ENCODE results near the gene EEF2KMT. TPM values are rescaled to one million over a fixed set of nuclear protein-coding genes. Genes with fewer than 3 reads are reported as not detected.

Gene EEF2KMT
- total RNA-seq, 6 experiments from 2014 or later = 13.7 to 20.1 (median 15.9) TPM

GRCh38 chr16:5042574-5043171 is 54.9 kb downstream of the EEF2KMT start:
- Mint-ChIP-seq H3K27ac (no peak overlapping the region), H3K27me3 (ENCODE audit: insufficient read depth) (peaks cover 9% of the 10 kb centered on the region)
- DNase-seq = peak; percentile 26

GRCh38 chr16:5041600-5042133 is 55.9 kb downstream of the EEF2KMT start:
- DNase-seq = peak; percentile 70
- Mint-ChIP-seq H3K27me3 (ENCODE audit: insufficient read depth) (peaks cover 9% of the 10 kb centered on the region), H3K4me1 (ENCODE audit: low read depth) (peaks cover 24% of the 10 kb centered on the region), H3K9me3 (no peaks in the 10 kb centered on the region), H3K4me3 (no peak overlapping the region), H3K36me3 (ENCODE audit: low read depth) (no peaks in the 10 kb centered on the region), H3K27ac (no peak overlapping the region)
- TF ChIP-seq CTCF (IDR thresholded peaks at IDR 0.05) = no peak

More at GRCh38 chr16:5042574-5043171, 54.9 kb downstream of the EEF2KMT start:
- Mint-ChIP-seq H3K4me3 (no peak overlapping the region), H3K9me3 (no peaks in the 10 kb centered on the region), H3K4me1 (ENCODE audit: low read depth) (peaks cover 24% of the 10 kb centered on the region), H3K36me3 (ENCODE audit: low read depth) (no peaks in the 10 kb centered on the region)
- no peak; the same call in 1 of the 2 replicates for TF ChIP-seq CTCF (IDR thresholded peaks at IDR 0.05)

- H3K9me3 Mint-ChIP-seq = no peaks in the 10 kb centered on the region
- H3K27ac Mint-ChIP-seq = no peak overlapping the region
- no peaks in the 10 kb centered on the region for H3K36me3 Mint-ChIP-seq (ENCODE audit: low read depth)
- H3K27me3 Mint-ChIP-seq (ENCODE audit: insufficient read depth) = peaks cover 9% of the 10 kb centered on the region
- no peak for TF ChIP-seq CTCF (IDR thresholded peaks at IDR 0.05)
- DNase-seq = no peak
- no peak overlapping the region for H3K4me3 Mint-ChIP-seq
- peaks cover 31% of the 10 kb centered on the region for H3K4me1 Mint-ChIP-seq (ENCODE audit: low read depth)
Measured at GRCh38 chr16:5040451-5040850, 57.1 kb downstream of the EEF2KMT start.

- Mint-ChIP-seq H3K4me1 (ENCODE audit: low read depth) (peaks cover 34% of the 10 kb centered on the region), H3K4me3 (no peak overlapping the region), H3K27ac (no peak overlapping the region), H3K27me3 (ENCODE audit: insufficient read depth) (peaks cover 4% of the 10 kb centered on the region), H3K36me3 (ENCODE audit: low read depth) (no peaks in the 10 kb centered on the region), H3K9me3 (no peaks in the 10 kb centered on the region)
- TF ChIP-seq CTCF (IDR thresholded peaks at IDR 0.05) = no peak
- no peak for DNase-seq
Measured at GRCh38 chr16:5036228-5037156, 61.1 kb downstream of the EEF2KMT start.

GRCh38 chr16:5035909-5036227 is 61.7 kb downstream of the EEF2KMT start:
- Mint-ChIP-seq H3K27me3 (ENCODE audit: insufficient read depth) (peaks cover under 1% of the 10 kb centered on the region; the same call in 1 of the 2 replicates), H3K36me3 (ENCODE audit: low read depth) (no peaks in the 10 kb centered on the region), H3K9me3 (no peaks in the 10 kb centered on the region), H3K27ac (peak overlapping the region; percentile 6; the same call in 1 of the 2 replicates), H3K4me1 (ENCODE audit: low read depth) (peaks cover 28% of the 10 kb centered on the region), H3K4me3 (no peak overlapping the region)
- TF ChIP-seq CTCF (IDR thresholded peaks at IDR 0.05) = no peak
- DNase-seq = no peak

Other genes with a start within 250 kb of the EEF2KMT start
- gene PPL, start 160.6 kb downstream of the EEF2KMT start, total RNA-seq (2021; fragmentation: NEBNext Ultra II Directional; extraction: Animal tissue kit (Norgen Biotek cat#: 25700)) = under 1 TPM in 3 of 6 experiments, not detected in 3; 0.02 to 0.06 (median 0.05) TPM
- gene SEC14L5, start 139.5 kb downstream of the EEF2KMT start, total RNA-seq (2021; fragmentation: NEBNext Ultra II Directional; extraction: Animal tissue kit (Norgen Biotek cat#: 25700)) = not detected
- 10 to 100 TPM; 14.4 to 18.7 (median 16.4) TPM for gene NAGPA, start 63.9 kb downstream of the EEF2KMT start, total RNA-seq (2021; fragmentation: NEBNext Ultra II Directional; extraction: Animal tissue kit (Norgen Biotek cat#: 25700))
- not detected for gene C16orf89, start 31.8 kb downstream of the EEF2KMT start, total RNA-seq (2021; fragmentation: NEBNext Ultra II Directional; extraction: Animal tissue kit (Norgen Biotek cat#: 25700))
- gene ALG1, start 26.0 kb downstream of the EEF2KMT start, total RNA-seq (2021; fragmentation: NEBNext Ultra II Directional; extraction: Animal tissue kit (Norgen Biotek cat#: 25700)) = 10 to 100 TPM; 43.5 to 51.3 (median 47.4) TPM